GM18499 (cell line): Measurements from ENCODE around the gene RPL28.
"Not testable (repeated sequence)": the region's sequence is repeated elsewhere in the genome, so short reads cannot be mapped to it uniquely, and the experiment has no call there.

Source experiments
- ATAC-seq: cut with Tn5 transposase; IDR thresholded peaks from one replicate; pipeline ENCODE4 v1.9.1; 2021; ENCODE audit warnings: moderate number of reproducible peaks; ENCODE audit not compliant: insufficient read depth, unreplicated experiment

Gene RPL28

GRCh38 chr19:55418185-55418584 lies 32.5 kb downstream of the RPL28 start:
- ATAC-seq, result no peak

DNA sequence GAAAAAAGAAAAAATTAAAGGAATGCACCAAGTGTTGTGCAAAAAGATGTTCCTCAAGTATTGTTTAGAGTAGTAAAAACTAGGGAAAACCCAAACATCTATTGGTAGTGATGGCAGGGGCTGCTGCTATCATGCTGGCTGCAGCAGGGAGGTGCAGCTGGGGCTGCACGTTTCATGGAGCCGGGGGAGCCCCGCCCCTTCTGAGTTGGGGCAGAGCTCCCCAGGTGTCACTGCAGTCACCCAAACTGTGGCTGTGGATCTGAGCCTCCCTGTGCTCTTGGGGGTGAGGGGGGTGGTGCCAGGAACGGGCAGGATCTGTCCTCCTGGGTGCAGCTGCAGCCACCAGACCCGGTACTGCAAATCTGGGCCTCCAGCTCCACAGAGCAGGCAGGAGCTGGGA lies 33.4 kb downstream of the RPL28 start:
- no peak for ATAC-seq

GRCh38 chr19:55419624-55420236 lies 34.0 kb downstream of the RPL28 start:
- no peak for ATAC-seq

DNA sequence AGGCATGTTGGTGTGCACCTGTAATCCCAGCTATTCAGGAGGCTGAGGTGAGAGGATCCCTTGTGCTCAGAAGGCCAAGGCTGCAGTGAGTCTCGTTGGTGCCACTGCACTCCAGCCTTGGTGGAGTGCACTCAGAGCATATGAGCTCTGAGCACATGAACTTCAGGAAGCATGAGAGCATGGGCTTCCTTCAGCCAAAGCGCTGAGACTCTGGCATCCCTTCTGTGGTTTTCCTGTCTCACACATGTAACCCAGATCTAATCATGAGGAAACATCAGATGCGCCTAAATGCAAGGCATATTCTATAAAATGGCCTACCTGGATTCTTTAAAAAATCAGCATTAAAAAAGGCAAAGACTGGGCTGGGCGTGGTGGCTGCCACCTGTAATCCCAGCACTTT lies 35.5 kb downstream of the RPL28 start:
- ATAC-seq, result not testable (repeated sequence)

- ATAC-seq, result no peak
Measured at GRCh38 chr19:55423225-55424005, 37.7 kb downstream of the RPL28 start.

- ATAC-seq, result no peak
Measured at GRCh38 chr19:55424518-55424917, 38.8 kb downstream of the RPL28 start.

DNA sequence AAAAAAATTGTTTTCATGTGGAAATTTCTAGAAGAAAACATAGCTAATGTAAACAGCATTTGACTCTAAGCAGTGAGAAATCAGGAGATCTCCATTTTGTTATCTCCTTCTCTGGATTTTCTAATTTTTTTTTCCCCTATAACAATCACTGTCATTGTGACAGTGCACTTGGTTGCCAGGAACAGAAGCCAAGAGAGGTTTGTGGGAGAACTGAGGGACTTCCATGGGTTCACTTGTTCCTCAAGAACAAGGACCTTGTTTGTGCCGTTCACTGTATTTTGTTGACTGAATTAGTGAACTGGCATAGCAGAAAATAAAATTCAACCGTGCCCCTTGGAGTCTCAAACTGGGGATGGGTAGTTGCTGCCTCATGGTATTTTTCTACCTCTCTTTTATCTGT lies 40.3 kb downstream of the RPL28 start:
- ATAC-seq, result no peak

DNA sequence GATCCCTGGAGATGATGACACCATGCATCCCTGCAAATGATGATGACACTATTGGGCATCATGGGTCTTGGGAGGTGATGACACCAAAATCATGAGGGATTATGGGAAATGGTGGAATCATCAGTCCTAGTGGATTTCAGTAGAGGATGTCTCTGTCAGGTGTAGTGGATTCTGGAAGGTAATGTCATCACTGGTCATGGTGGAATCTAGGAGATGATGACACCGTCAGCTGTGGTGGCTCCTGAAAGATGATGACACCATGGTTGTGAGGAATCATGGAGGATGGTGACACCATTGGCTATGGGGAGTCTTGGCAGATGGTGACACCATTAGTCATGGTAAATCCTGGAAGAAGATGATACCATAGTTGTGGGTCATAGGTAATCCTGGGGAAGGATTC lies 45.5 kb downstream of the RPL28 start:
- ATAC-seq, result no peak

DNA sequence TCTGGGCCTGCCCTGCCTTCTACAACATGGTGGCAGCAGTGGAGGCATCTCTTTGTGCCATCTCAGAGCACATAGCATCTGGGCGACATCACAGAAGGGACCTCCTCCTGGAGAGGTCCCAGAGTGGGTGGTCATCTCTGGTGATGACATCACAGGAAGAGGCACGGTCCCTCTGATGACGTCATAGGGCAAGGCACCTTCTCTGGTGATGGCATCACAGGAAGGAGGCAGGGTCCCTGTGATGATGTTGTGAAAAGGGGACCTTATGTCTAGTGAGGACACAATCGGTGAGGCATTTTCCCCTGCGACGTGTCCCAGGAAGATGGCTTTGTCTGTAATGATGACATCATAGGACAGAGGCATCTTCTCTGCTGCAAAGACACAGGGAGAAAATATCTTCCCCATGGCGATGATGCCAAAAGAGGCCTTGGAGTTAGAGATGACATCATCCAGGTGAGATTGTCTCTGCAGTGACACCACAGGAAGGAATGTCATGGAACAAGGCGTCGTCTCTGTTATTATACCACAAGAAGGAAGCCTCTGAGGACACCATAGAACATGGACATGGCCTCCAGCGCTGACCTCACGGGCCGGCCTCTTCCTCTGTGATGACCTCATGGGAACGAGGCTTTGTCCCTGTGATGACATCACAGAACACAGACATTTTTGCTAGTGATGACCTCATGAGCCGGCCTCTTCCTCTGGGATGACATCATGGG lies 46.7 kb downstream of the RPL28 start:
- ATAC-seq, result no peak

- no peak for ATAC-seq
Measured at GRCh38 chr19:55433292-55433691, 47.6 kb downstream of the RPL28 start.

- ATAC-seq, result no peak
Measured at GRCh38 chr19:55434356-55434919, 48.7 kb downstream of the RPL28 start.

GRCh38 chr19:55435020-55435419 lies 49.3 kb downstream of the RPL28 start:
- no peak for ATAC-seq

GRCh38 chr19:55436847-55437246 lies 51.1 kb downstream of the RPL28 start:
- no peak for ATAC-seq

- no peak for ATAC-seq
Measured at GRCh38 chr19:55437410-55437809, 51.7 kb downstream of the RPL28 start.

DNA sequence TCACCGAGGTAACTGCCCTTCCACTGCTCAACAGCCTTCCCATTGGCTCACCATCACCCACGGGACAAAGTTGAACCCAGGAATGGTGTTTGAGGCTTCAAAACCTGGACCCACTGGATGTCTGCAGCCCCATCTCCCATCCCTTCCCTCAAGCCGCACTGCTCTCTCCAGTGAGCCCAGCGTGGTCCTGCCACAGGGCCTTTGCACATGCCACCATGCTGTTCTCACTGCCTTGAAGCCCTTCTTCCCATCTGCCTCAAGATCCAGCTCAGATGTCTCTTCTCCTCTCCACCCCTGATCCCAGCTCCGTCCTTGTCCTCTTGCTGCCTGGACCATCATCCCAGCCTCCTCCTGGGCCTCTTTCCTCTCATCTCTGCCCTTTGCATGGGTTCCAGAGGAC lies 53.3 kb downstream of the RPL28 start:
- ATAC-seq, result no peak

DNA sequence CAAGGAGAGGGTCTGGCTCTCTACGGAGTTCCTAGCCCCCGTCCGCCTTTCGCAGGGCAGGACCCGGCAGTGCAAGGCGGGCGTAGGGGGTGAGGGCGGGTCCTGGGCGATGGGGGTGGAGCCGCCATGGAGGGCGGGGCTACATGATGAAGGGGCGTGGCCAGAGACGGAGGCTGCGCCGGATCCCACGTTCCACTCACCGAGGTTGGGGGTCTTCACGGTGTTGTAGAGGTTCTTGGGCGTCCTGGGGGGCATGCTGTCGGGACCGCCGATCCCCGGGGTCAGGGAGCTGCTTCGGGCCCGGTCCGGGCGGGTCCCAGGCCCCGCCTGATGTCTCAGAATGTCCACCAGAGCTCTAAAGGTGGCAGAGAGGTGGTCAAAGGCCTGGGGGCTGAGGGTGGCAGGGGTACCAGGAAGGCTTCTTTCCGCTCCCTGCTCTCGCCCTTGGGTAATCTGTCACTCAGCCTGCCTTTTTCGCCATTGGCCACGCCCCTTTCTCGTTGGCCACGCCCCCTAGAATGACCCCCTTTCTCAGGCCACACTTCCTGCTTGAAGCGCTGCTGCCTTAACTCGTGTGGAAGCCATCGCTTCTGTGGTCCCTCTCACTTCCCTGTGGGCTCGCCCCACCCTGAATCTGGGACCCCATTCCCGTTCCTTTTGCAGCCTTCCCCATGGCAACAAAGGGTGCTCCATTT lies 54.8 kb downstream of the RPL28 start:
- no peak for ATAC-seq

GRCh38 chr19:55441319-55441691 lies 55.6 kb downstream of the RPL28 start:
- no peak for ATAC-seq

- ATAC-seq, result no peak
Measured at GRCh38 chr19:55441692-55442321, 56.1 kb downstream of the RPL28 start.

GRCh38 chr19:55442372-55442961 lies 56.7 kb downstream of the RPL28 start:
- no peak for ATAC-seq
